Activated gamma-delta T cell treated with Interleukin-2 at 50 U/mL for 16 hours (primary cell): ENCODE measurements around the gene RBM15B.

ENCODE experiments used
- DNase-seq: peaks from one replicate; pipeline ENCODE4 v3.0.0-alpha.2; 2020

The RBM15B gene

GRCh38 chr3:51392355-51393133 is 1.5 kb downstream of the RBM15B start:
- DNase-seq = no peak

GRCh38 chr3:51393134-51393495 is 2.0 kb downstream of the RBM15B start:
- no peak for DNase-seq

- DNase-seq = no peak
Measured at GRCh38 chr3:51393564-51393963, 2.5 kb downstream of the RBM15B start.

GRCh38 chr3:51394541-51394940 is 3.5 kb downstream of the RBM15B start:
- no peak for DNase-seq

- no peak for DNase-seq
Measured at GRCh38 chr3:51395493-51396213, 4.6 kb downstream of the RBM15B start.

GRCh38 chr3:51396401-51396800 is 5.3 kb downstream of the RBM15B start:
- DNase-seq = no peak

GRCh38 chr3:51397392-51397791 is 6.3 kb downstream of the RBM15B start:
- no peak for DNase-seq

- no peak for DNase-seq
Measured at GRCh38 chr3:51398595-51399310, 7.7 kb downstream of the RBM15B start.

GRCh38 chr3:51400166-51400565 is 9.1 kb downstream of the RBM15B start:
- no peak for DNase-seq

GRCh38 chr3:51401735-51402134 is 10.7 kb downstream of the RBM15B start:
- no peak for DNase-seq

GRCh38 chr3:51403675-51404074 is 12.6 kb downstream of the RBM15B start:
- DNase-seq = no peak

- DNase-seq = no peak
Measured at GRCh38 chr3:51408021-51408420, 16.9 kb downstream of the RBM15B start.

GRCh38 chr3:51408813-51409212 is 17.7 kb downstream of the RBM15B start:
- no peak for DNase-seq

GRCh38 chr3:51422211-51422610 is 31.1 kb downstream of the RBM15B start:
- no peak for DNase-seq

GRCh38 chr3:51426921-51427320 is 35.8 kb downstream of the RBM15B start:
- no peak for DNase-seq

GRCh38 chr3:51429138-51429537 is 38.1 kb downstream of the RBM15B start:
- DNase-seq = no peak

GRCh38 chr3:51434110-51434509 is 43.0 kb downstream of the RBM15B start:
- no peak for DNase-seq

GRCh38 chr3:51434746-51435327 is 43.8 kb downstream of the RBM15B start:
- peak; percentile 36 for DNase-seq

- no peak for DNase-seq
Measured at GRCh38 chr3:51436998-51437639, 46.0 kb downstream of the RBM15B start.

GRCh38 chr3:51441282-51442030 is 50.4 kb downstream of the RBM15B start:
- DNase-seq = no peak

GRCh38 chr3:51445544-51446280 is 54.6 kb downstream of the RBM15B start:
- no peak for DNase-seq
